GM18502 (cell line): ENCODE measurements around the gene SLC35F6.
"Not testable (repeated sequence)": the region's sequence is repeated elsewhere in the genome, so short reads cannot be mapped to it uniquely, and the experiment has no call there.

Source experiments
- ATAC-seq: cut with Tn5 transposase; IDR thresholded peaks from one replicate; pipeline ENCODE4 v1.9.1; 2021; ENCODE audit warnings: mild to moderate bottlenecking; ENCODE audit not compliant: unreplicated experiment, poor library complexity

SLC35F6 gene

GRCh38 chr2:26754972-26755670 lies 9.0 kb upstream of the SLC35F6 start:
- ATAC-seq = no peak

GRCh38 chr2:26756337-26756736 lies 7.7 kb upstream of the SLC35F6 start:
- no peak for ATAC-seq

GRCh38 chr2:26757873-26758789 lies 6.0 kb upstream of the SLC35F6 start:
- ATAC-seq = no peak

GRCh38 chr2:26758790-26759321 lies 5.2 kb upstream of the SLC35F6 start:
- ATAC-seq = no peak

- ATAC-seq = no peak
These were observed 4.2 kb upstream of the SLC35F6 start for GRCh38 chr2:26759845-26760244.

- not testable (repeated sequence) for ATAC-seq
These were observed 3.1 kb upstream of the SLC35F6 start for GRCh38 chr2:26760991-26761390.

GRCh38 chr2:26763019-26763418 lies 1.1 kb upstream of the SLC35F6 start:
- no peak for ATAC-seq

- ATAC-seq = no peak
These were observed 822 bp downstream of the SLC35F6 start for GRCh38 chr2:26764906-26765305.

- no peak for ATAC-seq
These were observed 1.6 kb downstream of the SLC35F6 start for GRCh38 chr2:26765475-26766200.

GRCh38 chr2:26767129-26767528 lies 3.0 kb downstream of the SLC35F6 start:
- no peak for ATAC-seq

GRCh38 chr2:26767894-26768487 lies 3.9 kb downstream of the SLC35F6 start:
- ATAC-seq = no peak

- ATAC-seq = no peak
These were observed 4.6 kb downstream of the SLC35F6 start for GRCh38 chr2:26768759-26769088.

- ATAC-seq = no peak
These were observed 5.1 kb downstream of the SLC35F6 start for GRCh38 chr2:26769089-26769761.

- ATAC-seq = no peak
These were observed 7.0 kb downstream of the SLC35F6 start for GRCh38 chr2:26770986-26771586.

- ATAC-seq = no peak
These were observed 8.2 kb downstream of the SLC35F6 start for GRCh38 chr2:26772064-26773001.

- ATAC-seq = no peak
These were observed 12.2 kb downstream of the SLC35F6 start for GRCh38 chr2:26776195-26776800.

GRCh38 chr2:26778098-26778497 lies 14.0 kb downstream of the SLC35F6 start:
- ATAC-seq = no peak

GRCh38 chr2:26778507-26778906 lies 14.4 kb downstream of the SLC35F6 start:
- ATAC-seq = no peak
